Measurements from ENCODE around the gene DDX49. TPM values are rescaled to one million over a fixed set of nuclear protein-coding genes. Genes with fewer than 3 reads are reported as not detected.
"Not testable (repeated sequence)": the region's sequence is repeated elsewhere in the genome, so short reads cannot be mapped to it uniquely, and the experiment has no call there.

Gene DDX49
- total RNA-seq, 2 experiments from 2014 or later: 51.4 to 53.4 TPM

- no peak for ATAC-seq
- H3K4me1 Mint-ChIP-seq: no peaks in the 10 kb centered on the region
- no peaks in the 10 kb centered on the region for H3K36me3 Mint-ChIP-seq (ENCODE audit: low read depth)
- ChIA-PET POLR2A (no interaction called here), CTCF (no interaction called here)
- H3K4me3 Mint-ChIP-seq: no peak overlapping the region
- no peak for DNase-seq
- intact Hi-C loops (cut with DNase I, micrococcal nuclease): no loop called here
- no peak overlapping the region for H3K27ac Mint-ChIP-seq
- H3K27me3 Mint-ChIP-seq: peaks cover 3% of the 10 kb centered on the region
- no peaks in the 10 kb centered on the region for H3K9me3 Mint-ChIP-seq (ENCODE audit: low read depth)
Observed at GRCh38 chr19:18948976-18949356, 29.5 kb downstream of the DDX49 start.

- intact Hi-C loops (cut with DNase I, micrococcal nuclease): no loop called here
- POLR2A ChIA-PET: no interaction called here
Observed at GRCh38 chr19:18949858-18950257, 30.3 kb downstream of the DDX49 start.

GRCh38 chr19:18951721-18952281 lies 32.3 kb downstream of the DDX49 start:
- Mint-ChIP-seq H3K36me3 (ENCODE audit: low read depth) (no peaks in the 10 kb centered on the region), H3K9me3 (ENCODE audit: low read depth) (no peaks in the 10 kb centered on the region), H3K27me3 (no peaks in the 10 kb centered on the region), H3K27ac (no peak overlapping the region), H3K4me3 (no peak overlapping the region), H3K4me1 (no peaks in the 10 kb centered on the region)
- ChIA-PET CTCF (no interaction called here), POLR2A (no interaction called here)
- ATAC-seq: no peak
- intact Hi-C loops (cut with DNase I, micrococcal nuclease): no loop called here
- DNase-seq: no peak

More at GRCh38 chr19:18949858-18950257, 30.3 kb downstream of the DDX49 start:
- no peaks in the 10 kb centered on the region for H3K9me3 Mint-ChIP-seq (ENCODE audit: low read depth)
- H3K4me1 Mint-ChIP-seq: no peaks in the 10 kb centered on the region
- peaks cover 3% of the 10 kb centered on the region for H3K27me3 Mint-ChIP-seq
- H3K27ac Mint-ChIP-seq: no peak overlapping the region
- CTCF ChIA-PET: no interaction called here
- no peaks in the 10 kb centered on the region for H3K36me3 Mint-ChIP-seq (ENCODE audit: low read depth)
- no peak for ATAC-seq
- no peak overlapping the region for H3K4me3 Mint-ChIP-seq
- DNase-seq: no peak

GRCh38 chr19:18952364-18953003 lies 33.0 kb downstream of the DDX49 start:
- H3K36me3 Mint-ChIP-seq (ENCODE audit: low read depth); H3K9me3 Mint-ChIP-seq (ENCODE audit: low read depth); H3K27me3 Mint-ChIP-seq; H3K4me1 Mint-ChIP-seq; H3K4me3 Mint-ChIP-seq; intact Hi-C loops (cut with DNase I, micrococcal nuclease); DNase-seq; CTCF ChIA-PET; H3K27ac Mint-ChIP-seq; POLR2A ChIA-PET; ATAC-seq: not testable (repeated sequence)

GRCh38 chr19:18954094-18954493 lies 34.6 kb downstream of the DDX49 start:
- H3K27me3 Mint-ChIP-seq: no peaks in the 10 kb centered on the region
- intact Hi-C loops (cut with DNase I, micrococcal nuclease): no loop called here

GRCh38 chr19:18955042-18955441 lies 35.5 kb downstream of the DDX49 start:
- CTCF ChIA-PET: no interaction called here
- Mint-ChIP-seq H3K27me3 (no peaks in the 10 kb centered on the region), H3K27ac (no peak overlapping the region), H3K4me1 (no peaks in the 10 kb centered on the region), H3K9me3 (ENCODE audit: low read depth) (no peaks in the 10 kb centered on the region), H3K4me3 (no peak overlapping the region), H3K36me3 (ENCODE audit: low read depth) (no peaks in the 10 kb centered on the region)
- DNase-seq: no peak
- intact Hi-C loops (cut with DNase I, micrococcal nuclease): no loop called here
- ATAC-seq: no peak
- POLR2A ChIA-PET: no interaction called here

More at GRCh38 chr19:18954094-18954493, 34.6 kb downstream of the DDX49 start:
- ChIA-PET CTCF (no interaction called here), POLR2A (no interaction called here)
- no peaks in the 10 kb centered on the region for H3K36me3 Mint-ChIP-seq (ENCODE audit: low read depth)
- no peak for ATAC-seq
- H3K4me3 Mint-ChIP-seq: no peak overlapping the region
- H3K9me3 Mint-ChIP-seq (ENCODE audit: low read depth): no peaks in the 10 kb centered on the region
- H3K4me1 Mint-ChIP-seq: no peaks in the 10 kb centered on the region
- H3K27ac Mint-ChIP-seq: no peak overlapping the region
- DNase-seq: no peak

- ChIA-PET CTCF (no interaction called here), POLR2A (no interaction called here)
- Mint-ChIP-seq H3K9me3 (ENCODE audit: low read depth) (no peaks in the 10 kb centered on the region), H3K4me3 (no peak overlapping the region), H3K36me3 (ENCODE audit: low read depth) (no peaks in the 10 kb centered on the region), H3K27me3 (peaks cover 14% of the 10 kb centered on the region), H3K27ac (no peak overlapping the region), H3K4me1 (peaks cover 13% of the 10 kb centered on the region)
- intact Hi-C loops (cut with DNase I, micrococcal nuclease): no loop called here
- no peak for DNase-seq
- ATAC-seq: no peak
Observed at GRCh38 chr19:18960370-18960769, 40.9 kb downstream of the DDX49 start.

- peaks cover 13% of the 10 kb centered on the region for H3K4me1 Mint-ChIP-seq
- POLR2A ChIA-PET: no interaction called here
Observed at GRCh38 chr19:18961767-18962620, 42.5 kb downstream of the DDX49 start.

GRCh38 chr19:18964121-18964520 lies 44.6 kb downstream of the DDX49 start:
- DNase-seq (no peak), ATAC-seq (no peak)
- ChIA-PET CTCF (interaction anchor here (0.6 to 1.0 kb wide), 2 partner anchors 370 to 371 kb away, joined by 3 to 4 read pairs; no protein-coding TSS in a partner anchor), POLR2A (no interaction called here)
- Mint-ChIP-seq H3K4me3 (no peak overlapping the region), H3K36me3 (ENCODE audit: low read depth) (no peaks in the 10 kb centered on the region), H3K27ac (no peak overlapping the region), H3K9me3 (ENCODE audit: low read depth) (no peaks in the 10 kb centered on the region), H3K27me3 (peaks cover 17% of the 10 kb centered on the region), H3K4me1 (peaks cover 14% of the 10 kb centered on the region)
- intact Hi-C loops (cut with DNase I, micrococcal nuclease): no loop called here

More at GRCh38 chr19:18961767-18962620, 42.5 kb downstream of the DDX49 start:
- CTCF ChIA-PET: no interaction called here
- H3K4me3 Mint-ChIP-seq: no peak overlapping the region
- H3K27ac Mint-ChIP-seq: no peak overlapping the region
- H3K9me3 Mint-ChIP-seq (ENCODE audit: low read depth): no peaks in the 10 kb centered on the region
- DNase-seq (peak; percentile 27), ATAC-seq (peak; percentile 58)
- intact Hi-C loops (cut with DNase I, micrococcal nuclease): no loop called here
- H3K36me3 Mint-ChIP-seq (ENCODE audit: low read depth): no peaks in the 10 kb centered on the region
- H3K27me3 Mint-ChIP-seq: peaks cover 14% of the 10 kb centered on the region

GRCh38 chr19:18966307-18966706 lies 46.8 kb downstream of the DDX49 start:
- ATAC-seq (no peak), DNase-seq (no peak)
- Mint-ChIP-seq H3K27ac (no peak overlapping the region), H3K9me3 (ENCODE audit: low read depth) (no peaks in the 10 kb centered on the region), H3K4me1 (peaks cover 16% of the 10 kb centered on the region), H3K36me3 (ENCODE audit: low read depth) (no peaks in the 10 kb centered on the region), H3K4me3 (no peak overlapping the region), H3K27me3 (peaks cover 17% of the 10 kb centered on the region)
- ChIA-PET CTCF (no interaction called here), POLR2A (no interaction called here)
- intact Hi-C loops (cut with DNase I, micrococcal nuclease): no loop called here

- intact Hi-C loops (cut with DNase I, micrococcal nuclease): no loop called here
- POLR2A ChIA-PET: no interaction called here
- H3K4me3 Mint-ChIP-seq: no peak overlapping the region
- peaks cover 5% of the 10 kb centered on the region for H3K4me1 Mint-ChIP-seq
- H3K27ac Mint-ChIP-seq: no peak overlapping the region
- DNase-seq: no peak
- peaks cover 7% of the 10 kb centered on the region for H3K27me3 Mint-ChIP-seq
- H3K9me3 Mint-ChIP-seq (ENCODE audit: low read depth): no peaks in the 10 kb centered on the region
- CTCF ChIA-PET: no interaction called here
- no peaks in the 10 kb centered on the region for H3K36me3 Mint-ChIP-seq (ENCODE audit: low read depth)
- ATAC-seq: no peak
Observed at GRCh38 chr19:18967358-18968146, 48.0 kb downstream of the DDX49 start.

Data from activated CD4-positive, alpha-beta T cell treated with anti-CD3 and anti-CD28 coated beads for 36 hours (primary cell).